Measurements from ENCODE around the gene RANBP1.

GRCh38 chr22:20154602-20155187 lies 38.8 kb downstream of the RANBP1 start:
- TF ChIP-seq FOXA1 (IDR thresholded peaks at IDR 0.05): no peak
- TF ChIP-seq SP1 (IDR thresholded peaks at IDR 0.05): no peak
- TF ChIP-seq SUZ12 (IDR thresholded peaks at IDR 0.05): no peak
- TF ChIP-seq FOXM1 (IDR thresholded peaks at IDR 0.05; ENCODE audit: borderline replicate concordance): no peak
- no peak for TF ChIP-seq ELF4 (IDR thresholded peaks at IDR 0.05)
- TF ChIP-seq HDGF (IDR thresholded peaks at IDR 0.05; ENCODE audit: borderline replicate concordance): no peak
- no peak for TF ChIP-seq CTBP1 (IDR thresholded peaks at IDR 0.05; ENCODE audit: borderline replicate concordance)

Measured in HEK293T (cell line).